Heart left ventricle (tissue), 16 donors: ENCODE data around the gene CHRNB4. TPM values are rescaled to one million over a fixed set of nuclear protein-coding genes. Genes with fewer than 3 reads are reported as not detected.

ENCODE experiments used
- ATAC-seq, 4 donors: fragments of 200-7000 bp; cut with Tn5 transposase; one replicate each; pipeline ENCODE4 v1.9.1; 2020 to 2022; ENCODE audit warnings: moderate library complexity in 4 of 4, mild to moderate bottlenecking in 3 of 4, moderate number of reproducible peaks in 1 of 4
- DNase-seq, 5 donors: peaks; one replicate each; pipeline ENCODE4 v3.0.0-alpha.2; 2020
- H3K27ac ChIP-seq, 12 donors: fragments of 200-600 bp; sonication (generic) in 4 of 12; one replicate each; pipeline versions ENCODE4 v1.5.0 to v1.8.0; 2016 to 2022; ENCODE audit warnings: mild to moderate bottlenecking in 2 of 12
- H3K27me3 ChIP-seq, 9 donors: fragments of 200-600 bp; sonication (generic) in 2 of 9; one replicate each; pipeline versions ENCODE4 v1.5.1 to v1.8.0; 2016 to 2022; ENCODE audit warnings: mild to moderate bottlenecking in 3 of 9
- H3K36me3 ChIP-seq, 9 donors: fragments of 200-600 bp; sonication (generic) in 2 of 9; one replicate each; pipeline versions ENCODE4 v1.5.0 to v1.8.0; 2018 to 2022; ENCODE audit warnings: mild to moderate bottlenecking in 2 of 9
- H3K4me1 ChIP-seq, 12 donors: fragments of 200-600 bp; sonication (generic) in 4 of 12; one replicate each; pipeline versions ENCODE4 v1.5.0 to v1.8.0; 2016 to 2022; ENCODE audit warnings: mild to moderate bottlenecking in 3 of 12
- H3K4me3 ChIP-seq, 12 donors: fragments of 200-600 bp; sonication (generic) in 4 of 12; one replicate each; pipeline versions ENCODE4 v1.5.0 to v1.8.0; 2017 to 2022; ENCODE audit warnings: mild to moderate bottlenecking in 9 of 12, moderate library complexity in 4 of 12
- H3K9me3 ChIP-seq, 12 donors: fragments of 200-600 bp; sonication (generic) in 4 of 12; one replicate each; pipeline versions ENCODE4 v1.5.0 to v1.8.0; 2016 to 2022; ENCODE audit warnings: mild to moderate bottlenecking in 1 of 12
- POLR2A ChIP-seq, 2 donors: fragments of 450-650 bp; IDR thresholded peaks; one replicate each; pipeline ENCODE4 v1.6.1; 2017; ENCODE audit warnings: antibody characterized with exemption in 2 of 2, mild to moderate bottlenecking in 2 of 2, moderate library complexity in 2 of 2
- WGBS, 4 donors: extraction: QIAGEN DNeasy Blood & Tissue Kit in 2 of 4; methylation state at CpG; one replicate each; pipeline versions ENCODE4 v1.1.5 to v1.1.7; 2013 to 2018; 5-methylcytosine and 5-hydroxymethylcytosine counted together
- intact Hi-C, 10 donors: fragments of 100-400 bp; cut with DNase I; formaldehyde crosslinking; loops; one replicate each; pipeline versions ENCODE4 v1.11.1 to v1.14.2; 2022
- polyA plus RNA-seq, 2 donors: library from polyadenylated mRNA; stranded (reverse); fragments of 200-250 nt; gene quantifications; one replicate each; pipeline ENCODE4 v1.2.3, GENCODE V29; 2013
- total RNA-seq, 9 donors: library from RNA; depleted of rRNA in 2 of 9; stranded (reverse); fragments of >200 nt in 2 of 9; fragmentation: NEBNext Ultra II Directional in 3 of 9; extraction: Animal tissue kit (Norgen Biotek cat#: 25700) in 3 of 9; gene quantifications; one replicate each; pipeline versions ENCODE4 v1.1.0 to v1.2.4, GENCODE V29; 2016 to 2023
- TF ChIP-seq, protein P1 (sequence below), 12 donors: fragments of 200-600 bp; sonication (generic) in 4 of 12; IDR thresholded peaks; one replicate each; pipeline versions ENCODE4 v1.5.0 to v1.8.0; 2018 to 2022; ENCODE audit warnings: antibody characterized with exemption in 12 of 12, mild to moderate bottlenecking in 5 of 12
- donor health status: ischemic (EF 13 %, LVEDD 7.1; RV severe dilation, severe dysfunction).
- donor health status: healthy with polysubstance abuse.
- donor health status: DM: no; HTN: yes; CAD: no.
- donor health status: DM: no; HTN: no; CAD: no.
- donor health status: ischemic (EF 25% LVEDD 6.9; RV normal size, moderate dysfunction).
- donor health status: ischemic (EF 25% LVEDD 5.7; RV mildly dilated, moderate dysfunction).
- donor health status: healthy.
- donor health status: DM: yes; HTN: yes; CAD: no.
- donor health status: ischemic (EF 35%, LVEDD 5.7; RV mildly dilated, moderate dysfunction).
- donor health status: nonischemic (EF 11% LVEDD 7.7; RV severe dilation, severe dysfunction).
- donor health status: DM: yes; HTN: yes; CAD: no.
- donor health status: PGD.
- donor health status: ischemic (EF 29% LVEDD 5.4; RV normal size, mild dysfunction).
- donor health status: nonischemic (EF 23%, LVEDD 6.1; RV moderate dilation, normal function).

Gene CHRNB4
- total and polyA plus RNA-seq, 11 donors: 0.21 TPM; not detected in 10

GRCh38 chr15:78675617-78676360, 34.8 kb upstream of the CHRNB4 start:
- WGBS, 4 donors: 90 to 94% (median 94%) methylated on average over 11 of the region's 11 CpGs
- Histone ChIP-seq H3K27ac (no peak overlapping the region), H3K4me1 (peaks cover 0 to 13% (median 0%) of the 10 kb centered on the region in 12 donors), H3K4me3 (no peak overlapping the region), H3K9me3 (peaks cover 0 to 7% (median 0%) of the 10 kb centered on the region in 12 donors), H3K27me3 (no peaks in the 10 kb centered on the region), H3K36me3 (no peaks in the 10 kb centered on the region)
- TF ChIP-seq POLR2A (IDR thresholded peaks at IDR 0.05): no peak
- TF ChIP-seq, protein P1, sequence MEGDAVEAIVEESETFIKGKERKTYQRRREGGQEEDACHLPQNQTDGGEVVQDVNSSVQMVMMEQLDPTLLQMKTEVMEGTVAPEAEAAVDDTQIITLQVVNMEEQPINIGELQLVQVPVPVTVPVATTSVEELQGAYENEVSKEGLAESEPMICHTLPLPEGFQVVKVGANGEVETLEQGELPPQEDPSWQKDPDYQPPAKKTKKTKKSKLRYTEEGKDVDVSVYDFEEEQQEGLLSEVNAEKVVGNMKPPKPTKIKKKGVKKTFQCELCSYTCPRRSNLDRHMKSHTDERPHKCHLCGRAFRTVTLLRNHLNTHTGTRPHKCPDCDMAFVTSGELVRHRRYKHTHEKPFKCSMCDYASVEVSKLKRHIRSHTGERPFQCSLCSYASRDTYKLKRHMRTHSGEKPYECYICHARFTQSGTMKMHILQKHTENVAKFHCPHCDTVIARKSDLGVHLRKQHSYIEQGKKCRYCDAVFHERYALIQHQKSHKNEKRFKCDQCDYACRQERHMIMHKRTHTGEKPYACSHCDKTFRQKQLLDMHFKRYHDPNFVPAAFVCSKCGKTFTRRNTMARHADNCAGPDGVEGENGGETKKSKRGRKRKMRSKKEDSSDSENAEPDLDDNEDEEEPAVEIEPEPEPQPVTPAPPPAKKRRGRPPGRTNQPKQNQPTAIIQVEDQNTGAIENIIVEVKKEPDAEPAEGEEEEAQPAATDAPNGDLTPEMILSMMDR (IDR thresholded peaks at IDR 0.05): no peak
- ATAC-seq: no peak
- intact Hi-C loops: no loop called here
- DNase-seq: no peak

DNA sequence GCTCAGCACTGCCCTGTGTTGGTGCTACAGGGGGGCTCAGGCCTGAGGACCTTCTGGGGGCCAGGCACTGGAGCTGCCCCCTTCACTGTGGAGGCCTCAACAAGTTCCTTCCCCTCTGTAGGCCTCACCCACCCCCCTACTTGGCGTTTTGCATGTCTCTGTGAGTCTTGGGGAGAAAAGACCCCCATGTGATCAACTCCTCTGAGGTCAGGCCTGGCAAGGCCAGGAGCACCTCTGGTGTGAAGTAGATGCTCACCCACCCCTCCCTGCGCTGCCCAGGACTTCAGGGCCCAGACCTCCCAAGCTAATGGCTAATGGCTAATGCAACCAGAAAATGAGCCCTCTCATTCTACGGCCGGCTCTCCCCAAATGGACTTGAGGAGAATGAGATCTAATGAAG, 34.2 kb upstream of the CHRNB4 start:
- Histone ChIP-seq H3K36me3 (no peaks in the 10 kb centered on the region), H3K9me3 (peaks cover 0 to 7% (median 0%) of the 10 kb centered on the region in 12 donors), H3K27me3 (no peaks in the 10 kb centered on the region), H3K4me1 (peaks cover 0 to 13% (median 0%) of the 10 kb centered on the region in 12 donors), H3K4me3 (no peak overlapping the region), H3K27ac (no peak overlapping the region)
- no peak for DNase-seq
- no peak for ATAC-seq
- intact Hi-C loops: no loop called here
- TF ChIP-seq, protein P1 (IDR thresholded peaks at IDR 0.05): no peak
- no peak for TF ChIP-seq POLR2A (IDR thresholded peaks at IDR 0.05)
- WGBS, 4 donors: 71 to 100% (median 96%) methylated on average over 1 to 4 of the region's 4 CpGs

DNA sequence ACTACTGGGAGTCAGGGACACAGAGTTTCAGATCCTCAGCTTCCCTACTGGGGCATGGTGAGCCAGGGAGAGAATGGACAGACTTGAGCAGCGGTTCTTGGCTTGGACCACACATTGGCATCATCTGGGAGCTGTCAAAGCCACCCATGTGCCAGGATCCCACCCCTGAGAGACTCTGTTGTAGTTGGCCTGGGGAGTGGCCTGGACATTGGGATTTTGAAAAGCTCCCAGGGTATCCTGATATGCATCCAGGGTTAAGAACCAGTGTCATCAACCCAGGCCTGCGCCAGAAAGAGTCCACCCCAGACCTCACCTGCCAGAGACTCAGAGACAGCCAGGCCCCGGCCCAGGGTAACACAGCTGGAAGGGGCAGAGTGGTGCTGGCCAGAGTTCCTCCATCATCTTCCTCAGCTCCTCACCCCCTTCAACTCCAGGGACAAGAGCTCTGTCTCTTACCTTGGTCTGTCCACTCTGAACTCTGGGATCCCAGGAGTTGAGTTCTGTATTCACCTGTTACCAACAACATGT, 33.0 kb upstream of the CHRNB4 start:
- intact Hi-C loops: no loop called here
- ATAC-seq (no peak), DNase-seq (no peak)
- no peaks in the 10 kb centered on the region for H3K27me3 ChIP-seq
- H3K27ac ChIP-seq: no peak overlapping the region
- H3K4me1 ChIP-seq: peaks cover 0 to 13% (median 0%) of the 10 kb centered on the region in 12 donors
- H3K4me3 ChIP-seq: no peak overlapping the region
- whole genome bisulfite sequencing, 4 donors: 93 to 98% (median 94%) methylated on average over 3 of the region's 3 CpGs
- TF ChIP-seq, protein P1 (IDR thresholded peaks at IDR 0.05): no peak
- TF ChIP-seq POLR2A (IDR thresholded peaks at IDR 0.05): no peak
- H3K9me3 ChIP-seq: peaks cover 0 to 7% (median 0%) of the 10 kb centered on the region in 12 donors
- no peaks in the 10 kb centered on the region for H3K36me3 ChIP-seq

DNA sequence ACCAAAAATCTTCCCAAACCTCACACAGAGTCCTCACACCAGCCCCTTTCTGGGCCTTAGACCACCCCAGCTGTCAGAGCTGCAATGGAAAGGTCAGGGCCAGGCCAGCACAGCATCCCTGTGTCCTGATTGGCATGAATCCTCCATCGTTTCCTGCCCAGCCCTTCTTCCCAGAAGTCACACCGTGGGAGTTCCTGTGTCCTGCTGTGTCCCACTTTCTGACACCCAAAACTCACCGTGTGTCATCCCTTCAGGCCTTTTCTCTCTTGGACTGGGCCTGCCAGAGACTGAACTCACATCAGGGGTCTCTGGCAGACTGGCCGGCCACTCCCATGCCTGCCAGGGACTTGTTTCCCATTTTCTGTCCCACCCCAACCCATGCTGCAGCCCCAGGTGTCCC, 32.5 kb upstream of the CHRNB4 start:
- no peaks in the 10 kb centered on the region for H3K36me3 ChIP-seq
- TF ChIP-seq, protein P1 (IDR thresholded peaks at IDR 0.05): no peak
- no peak for TF ChIP-seq POLR2A (IDR thresholded peaks at IDR 0.05)
- intact Hi-C loops: no loop called here
- H3K4me3 ChIP-seq: no peak overlapping the region
- ATAC-seq (peak in 1 of 4 donors; percentile 39), DNase-seq (no peak)
- no peak overlapping the region for H3K27ac ChIP-seq
- WGBS, 4 donors: 48 to 59% (median 53%) methylated on average over 4 of the region's 4 CpGs
- H3K4me1 ChIP-seq: peaks cover 0 to 13% (median 0%) of the 10 kb centered on the region in 12 donors
- H3K27me3 ChIP-seq: no peaks in the 10 kb centered on the region
- peaks cover 0 to 7% (median 0%) of the 10 kb centered on the region in 12 donors for H3K9me3 ChIP-seq
